SH-SY5Y (cell line): ENCODE results near the gene TLE3.

ENCODE experiments used
- GATA2 ChIP-seq: IDR thresholded peaks from 2 replicates; pipeline ENCODE4 v1.6.1; 2011; ENCODE audit warnings: mild to moderate bottlenecking, low read depth, low read length
- GATA3 ChIP-seq: IDR thresholded peaks from 2 replicates; pipeline ENCODE4 v1.6.1; 2011; ENCODE audit warnings: low read depth, mild to moderate bottlenecking, low read length, moderate library complexity

DNA sequence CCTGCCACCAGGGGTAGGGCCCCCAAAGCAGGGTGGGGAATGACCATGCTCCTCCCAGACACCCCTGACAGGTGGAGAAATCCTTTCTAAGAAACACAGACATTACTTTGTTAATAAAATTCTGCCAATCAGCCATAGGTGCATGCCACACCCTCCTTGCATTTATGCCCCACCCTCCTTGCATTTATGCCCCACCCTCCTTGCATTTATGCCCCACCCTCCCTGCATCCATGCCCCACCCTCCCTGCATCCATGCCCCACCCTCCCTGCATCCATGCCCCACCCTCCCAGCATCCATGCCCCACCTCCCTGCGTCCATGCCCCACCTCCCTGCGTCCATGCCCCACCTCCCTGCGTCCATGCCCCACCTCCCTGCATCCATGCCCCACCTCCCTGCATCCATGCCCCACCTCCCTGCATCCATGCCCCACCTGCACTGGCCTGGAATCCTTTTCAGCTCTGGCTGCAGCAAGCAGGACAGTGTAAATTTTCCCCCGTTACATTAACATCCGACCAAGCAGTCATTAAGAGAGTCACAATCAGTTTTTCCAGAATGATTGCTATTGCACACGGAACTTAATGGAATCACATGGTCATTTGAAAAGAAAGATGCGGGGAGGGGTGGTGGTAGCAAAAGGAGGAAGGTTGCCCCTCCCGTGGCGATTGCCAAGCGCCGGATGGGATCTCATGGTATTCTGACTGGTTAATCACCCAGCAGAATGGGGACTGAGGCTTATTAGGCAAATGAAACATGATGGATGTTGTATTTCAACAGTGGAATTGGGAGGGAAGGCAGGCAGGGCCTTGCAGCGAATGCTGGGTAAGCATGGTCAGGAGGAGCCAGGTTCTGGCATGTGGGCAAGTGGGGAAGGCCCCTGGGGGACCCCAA lies 91.2 kb downstream of the TLE3 start:
- TF ChIP-seq GATA2 (no peak), GATA3 (no peak)
